Measurements from ENCODE around the gene SLC2A2.

SLC2A2 gene

GRCh38 chr3:171001250-171001893 lies 25.1 kb downstream of the SLC2A2 start:
- no peaks in the 10 kb centered on the region for H3K36me3 ChIP-seq
- H3K27me3 ChIP-seq: no peaks in the 10 kb centered on the region
- H3K9me3 ChIP-seq: no peaks in the 10 kb centered on the region
- DNase-seq: no peak
- no peak for TF ChIP-seq CTCF (IDR thresholded peaks at IDR 0.05; ENCODE audit: low read depth, low read length)
- H3K4me3 ChIP-seq (ENCODE audit: low read depth, low read length): no peak overlapping the region
- no peaks in the 10 kb centered on the region for H3K4me1 ChIP-seq

GRCh38 chr3:171000281-171000680 lies 26.2 kb downstream of the SLC2A2 start:
- no peaks in the 10 kb centered on the region for H3K9me3 ChIP-seq
- H3K4me1 ChIP-seq: no peaks in the 10 kb centered on the region
- no peak for TF ChIP-seq CTCF (IDR thresholded peaks at IDR 0.05; ENCODE audit: low read depth, low read length)
- H3K36me3 ChIP-seq: no peaks in the 10 kb centered on the region
- no peak for DNase-seq
- H3K4me3 ChIP-seq (ENCODE audit: low read depth, low read length): no peak overlapping the region
- no peaks in the 10 kb centered on the region for H3K27me3 ChIP-seq

GRCh38 chr3:170999737-171000242 lies 26.7 kb downstream of the SLC2A2 start:
- Histone ChIP-seq H3K9me3 (no peaks in the 10 kb centered on the region), H3K27me3 (no peaks in the 10 kb centered on the region), H3K4me3 (ENCODE audit: low read depth, low read length) (no peak overlapping the region), H3K4me1 (no peaks in the 10 kb centered on the region), H3K36me3 (no peaks in the 10 kb centered on the region)
- no peak for TF ChIP-seq CTCF (IDR thresholded peaks at IDR 0.05; ENCODE audit: low read depth, low read length)
- DNase-seq: no peak

- no peaks in the 10 kb centered on the region for H3K9me3 ChIP-seq
- H3K27me3 ChIP-seq: no peaks in the 10 kb centered on the region
- H3K4me1 ChIP-seq: no peaks in the 10 kb centered on the region
- TF ChIP-seq CTCF (IDR thresholded peaks at IDR 0.05; ENCODE audit: low read depth, low read length): no peak
- H3K4me3 ChIP-seq (ENCODE audit: low read depth, low read length): no peak overlapping the region
- no peaks in the 10 kb centered on the region for H3K36me3 ChIP-seq
- no peak for DNase-seq
These were observed 28.3 kb downstream of the SLC2A2 start for GRCh38 chr3:170997961-170998913.

- Histone ChIP-seq H3K4me1 (no peaks in the 10 kb centered on the region), H3K4me3 (ENCODE audit: low read depth, low read length) (no peak overlapping the region), H3K27me3 (no peaks in the 10 kb centered on the region), H3K9me3 (no peaks in the 10 kb centered on the region), H3K36me3 (no peaks in the 10 kb centered on the region)
- no peak for TF ChIP-seq CTCF (IDR thresholded peaks at IDR 0.05; ENCODE audit: low read depth, low read length)
- DNase-seq: no peak
These were observed 33.7 kb downstream of the SLC2A2 start for GRCh38 chr3:170992854-170993253.
